K562 (cell line): ENCODE results near the gene AP3S2.

Experiments
- HCFC1 ChIP-seq: IDR thresholded peaks from 2 replicates; pipeline ENCODE4 v1.6.1; 2012; ENCODE audit warnings: low read depth, low read length, improper control_type of control experiment
- ILK ChIP-seq: fragments of 450-650 bp; IDR thresholded peaks from 2 replicates; pipeline ENCODE4 v1.6.1; 2016; ENCODE audit warnings: missing genetic modification characterization, low read depth, mild to moderate bottlenecking, missing compliant biosample characterization, moderate library complexity, borderline replicate concordance
- TCF7 ChIP-seq: sonication (generic); IDR thresholded peaks from 2 replicates; pipeline ENCODE4 v1.6.1; 2016; ENCODE audit warnings: antibody characterized with exemption, borderline replicate concordance

GRCh38 chr15:89885611-89886010 is 8.2 kb downstream of the AP3S2 start:
- TF ChIP-seq HCFC1: no peak
- TF ChIP-seq TCF7: no peak
- no peak for TF ChIP-seq ILK (tag)
